C4-2B (cell line): ENCODE measurements around the gene PSMD3.

Experiments
- CTCF ChIP-seq: fragments of 450-650 bp; conservative IDR thresholded peaks from 2 replicates; pipeline ENCODE4 v1.5.1; 2017; ENCODE audit warnings: mild to moderate bottlenecking
- ZFX ChIP-seq: fragments of 450-650 bp; IDR thresholded peaks from 2 replicates; pipeline ENCODE4 v1.6.1; 2017

- TF ChIP-seq CTCF = no peak
- no peak for TF ChIP-seq ZFX
Observed at GRCh38 chr17:40025991-40026815, 45.6 kb downstream of the PSMD3 start.
